ENCODE measurements around the gene LAGE3.
A peak's percentile ranks its signal among the peaks of the same experiment; 100 is the strongest.
"Not testable (repeated sequence)": the region's sequence is repeated elsewhere in the genome, so short reads cannot be mapped to it uniquely, and the experiment has no call there.

LAGE3 gene

DNA sequence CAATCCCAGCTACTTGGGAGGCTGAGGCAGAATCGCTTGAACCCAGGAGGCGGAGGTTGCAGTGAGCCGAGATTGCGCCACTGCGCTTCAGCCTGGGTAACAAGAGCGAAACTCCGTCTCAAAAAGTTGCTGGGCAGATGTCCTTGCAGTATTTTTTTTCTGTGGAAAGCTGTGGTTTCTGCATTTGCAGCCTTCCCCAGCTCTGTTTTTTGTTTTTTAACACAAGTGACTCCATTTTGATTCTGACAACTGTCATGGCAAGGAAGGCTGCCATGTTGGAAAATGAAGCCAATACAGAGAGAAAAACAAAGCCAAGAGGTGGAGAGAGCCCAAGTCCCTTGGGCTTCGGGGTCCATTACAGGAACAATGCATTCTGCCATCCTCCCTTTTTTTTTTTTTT, 23.0 kb upstream of the LAGE3 start:
- DNase-seq (ENCODE audit: low spot score) = no peak

DNA sequence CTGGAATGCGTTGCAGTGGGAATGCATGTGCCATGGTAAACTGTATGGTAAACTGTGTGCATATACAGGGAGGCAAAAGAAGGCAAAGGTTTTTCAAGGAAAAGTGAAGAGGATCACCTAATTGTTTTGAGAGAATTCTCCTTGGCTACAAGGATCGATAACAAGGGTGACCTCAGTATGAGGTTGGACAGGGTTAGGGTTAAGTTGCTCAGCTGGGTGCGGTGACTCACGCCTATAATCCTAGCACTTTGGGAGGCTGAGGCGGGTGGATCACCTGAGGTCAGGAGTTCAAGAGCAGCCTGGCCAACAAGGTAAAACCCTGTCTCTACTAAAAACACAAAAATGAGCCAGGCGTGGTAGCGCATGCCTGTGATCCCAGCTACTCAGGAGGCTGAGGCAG, 22.3 kb upstream of the LAGE3 start:
- DNase-seq (ENCODE audit: low spot score) = not testable (repeated sequence)

DNA sequence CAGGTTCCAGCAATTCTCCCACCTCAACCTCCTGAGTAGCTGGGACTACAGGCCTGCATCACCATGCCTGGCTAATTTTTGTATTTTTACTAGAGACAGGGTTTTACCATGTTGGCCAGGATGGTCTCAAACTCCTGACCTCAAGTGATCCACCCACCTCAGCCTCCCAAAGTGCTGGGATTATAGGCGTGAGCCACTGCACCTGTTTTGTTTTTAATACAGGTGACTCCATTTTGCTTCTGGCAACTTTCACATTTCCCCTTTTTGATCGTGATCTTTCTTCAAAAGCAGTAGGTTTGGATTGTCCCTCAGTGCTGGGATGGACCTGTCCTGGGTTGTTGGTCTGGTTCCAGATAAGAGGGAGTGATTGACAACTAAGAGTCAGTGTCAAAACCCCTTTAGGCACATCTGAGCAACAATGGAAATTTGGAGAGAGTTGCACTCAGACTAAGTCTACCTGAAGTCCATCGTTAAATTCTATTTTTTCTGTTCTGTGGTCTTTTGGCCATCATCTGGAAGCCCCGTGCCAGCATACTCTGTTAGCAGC, 17.6 kb upstream of the LAGE3 start:
- not testable (repeated sequence) for DNase-seq (ENCODE audit: low spot score)

DNA sequence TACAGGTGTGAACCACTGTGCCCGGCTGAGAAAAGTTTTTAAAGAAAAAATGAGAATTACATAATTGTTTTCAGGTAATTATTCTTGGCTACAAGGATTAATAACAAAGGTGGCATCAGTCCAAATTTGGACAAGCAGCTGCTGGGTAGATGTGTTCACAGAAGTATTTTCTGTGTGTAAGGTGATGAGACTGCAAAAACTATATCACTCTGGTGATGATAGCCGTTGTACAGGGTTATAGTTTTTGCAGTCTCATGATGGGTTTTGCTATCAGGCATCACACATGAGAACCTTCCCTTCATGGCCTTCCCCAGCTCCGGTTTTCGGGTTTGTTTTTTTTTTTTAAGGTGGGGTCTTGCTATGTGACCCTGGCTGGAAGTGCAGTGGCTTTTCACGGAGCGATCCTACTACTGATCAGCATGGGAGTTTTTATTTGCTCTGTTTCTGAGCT, 16.4 kb upstream of the LAGE3 start:
- no peak for DNase-seq (ENCODE audit: low spot score)

DNA sequence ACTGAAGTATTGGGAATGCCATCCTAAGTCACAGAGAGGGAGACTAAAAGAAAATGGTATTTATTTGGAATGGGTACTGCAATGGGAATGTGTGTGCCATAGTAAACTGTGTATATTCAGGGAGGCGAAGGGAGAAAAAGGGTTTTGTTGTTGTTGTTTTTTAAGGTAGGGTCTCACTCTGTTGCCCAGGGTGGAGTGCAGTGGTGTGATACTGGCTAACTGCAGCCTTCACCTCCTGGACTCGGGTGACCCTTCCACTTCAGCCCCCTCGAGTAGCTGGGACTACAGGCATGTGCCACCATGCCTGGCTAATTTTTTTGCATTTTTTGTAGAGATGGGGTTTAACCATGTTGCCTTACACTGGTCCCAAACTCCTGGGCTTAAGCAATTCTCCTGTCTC, 15.6 kb upstream of the LAGE3 start:
- no peak for DNase-seq (ENCODE audit: low spot score)

DNA sequence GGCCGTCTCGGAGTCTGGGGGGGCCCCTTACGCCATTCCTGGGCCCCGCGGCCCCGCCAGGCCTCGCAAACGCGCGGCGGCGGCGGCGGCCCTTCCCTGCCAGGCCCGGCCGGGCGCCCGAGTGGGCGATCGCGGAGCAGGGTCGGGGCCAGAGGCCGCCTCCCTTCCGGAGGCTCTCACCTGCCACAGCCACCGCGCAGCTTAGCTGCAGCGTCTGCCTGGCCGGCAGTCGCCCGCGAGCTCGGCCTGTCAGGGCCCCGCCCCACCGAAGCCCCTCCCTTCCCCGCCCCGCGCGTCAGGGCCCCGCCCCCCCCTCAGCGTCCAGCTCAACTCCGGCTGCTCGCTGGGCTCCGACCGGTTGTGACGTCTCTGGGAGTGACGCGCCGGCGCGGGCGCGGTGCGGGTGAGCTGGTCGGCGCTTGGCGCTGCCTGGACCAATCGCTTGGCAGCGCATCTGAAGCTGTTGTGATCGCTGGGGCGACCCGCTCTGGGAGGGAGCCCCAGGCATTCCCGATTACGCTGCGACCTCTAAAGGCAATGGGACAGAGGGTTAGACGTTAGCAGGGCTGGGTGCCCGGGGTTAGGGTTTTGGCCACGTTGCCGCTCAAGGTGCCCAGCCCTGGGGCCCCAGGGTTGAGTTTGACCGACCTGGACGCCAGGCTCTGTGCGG, 11.5 kb upstream of the LAGE3 start, which contains the start of gene SLC10A3:
SLC10A3 (minus strand) TSS at position 216 of the 670 bp plus-strand sequence. CDS start 1,689 bp downstream, outside the sequence.
- peak; percentile 95 for DNase-seq (ENCODE audit: low spot score)

DNA sequence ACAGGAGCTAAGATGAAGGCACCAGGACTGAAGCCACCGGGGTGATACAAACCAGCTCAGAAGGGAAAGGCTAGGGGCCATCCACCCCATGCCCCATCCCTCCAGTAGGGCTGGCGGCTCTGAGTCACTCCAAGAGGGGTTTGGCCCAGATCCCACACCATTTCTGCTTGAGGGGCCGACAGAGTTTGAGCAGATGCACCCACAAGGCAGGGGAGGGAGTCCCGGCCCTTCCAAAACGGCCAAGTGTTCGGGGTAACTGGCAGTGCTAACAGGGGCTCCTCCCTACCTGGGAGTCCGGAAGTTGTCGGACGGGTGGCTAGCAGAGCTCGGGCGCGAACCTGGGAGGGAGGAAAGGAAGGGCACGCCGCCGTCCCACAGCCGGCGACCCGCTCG, 10.9 kb upstream of the LAGE3 start:
- peak; percentile 54 for DNase-seq (ENCODE audit: low spot score)

DNA sequence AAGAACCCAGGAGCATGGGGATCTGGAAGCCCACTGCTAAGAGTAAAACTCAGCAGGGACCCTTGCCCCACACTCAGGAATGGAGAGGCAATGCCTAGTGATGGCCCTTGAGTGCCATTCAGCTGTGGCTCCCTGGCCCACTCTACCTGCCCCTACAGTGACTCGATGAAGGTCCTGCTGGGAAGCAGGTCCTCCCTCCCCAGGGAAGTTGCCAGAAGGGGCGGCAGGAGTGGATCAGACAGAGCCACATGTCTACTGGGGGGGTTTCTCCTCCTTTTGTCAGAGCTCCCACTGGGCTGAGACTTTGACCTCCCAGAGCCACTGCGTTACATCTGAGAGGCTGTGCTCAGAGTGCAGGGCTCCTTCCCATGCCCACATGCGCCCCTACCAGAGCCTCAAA, 10.1 kb upstream of the LAGE3 start:
- no peak for DNase-seq (ENCODE audit: low spot score)

DNA sequence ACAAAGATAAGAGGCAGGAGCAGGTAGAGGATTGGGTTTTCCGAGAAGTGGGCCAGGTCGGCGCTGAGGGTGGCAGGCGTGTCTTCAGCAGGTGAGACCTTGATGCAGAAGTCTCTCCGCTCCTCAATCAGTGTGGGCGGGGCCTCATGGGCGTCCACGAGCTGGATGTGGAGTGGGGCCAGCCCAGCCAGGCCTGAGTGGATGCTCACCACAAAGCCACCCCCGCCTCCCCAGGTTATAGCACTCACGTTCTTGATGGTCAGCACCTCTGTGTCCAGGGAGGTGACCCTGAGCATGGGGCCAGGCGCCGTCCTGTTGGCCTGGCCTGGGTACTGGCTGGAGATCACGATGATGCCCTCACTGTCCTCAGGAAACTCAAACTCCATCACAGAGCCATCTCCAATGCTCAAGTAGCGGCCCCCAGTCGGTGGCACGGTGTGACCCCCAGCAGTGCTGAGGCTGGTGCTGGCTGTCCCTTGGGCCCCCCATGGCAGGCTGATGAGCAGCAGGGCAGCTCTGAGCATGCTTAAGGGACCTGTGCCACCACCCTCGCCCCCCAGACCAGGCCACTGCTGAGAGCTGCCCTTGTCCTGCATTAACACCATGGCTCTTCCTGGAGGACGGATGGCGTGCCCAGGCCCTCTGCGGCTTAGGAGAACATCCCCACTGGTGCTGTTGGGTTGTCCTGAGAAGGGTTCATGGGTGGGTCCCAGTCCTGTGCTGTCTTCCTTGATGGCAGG, 9.4 kb upstream of the LAGE3 start:
- DNase-seq (ENCODE audit: low spot score) = no peak

DNA sequence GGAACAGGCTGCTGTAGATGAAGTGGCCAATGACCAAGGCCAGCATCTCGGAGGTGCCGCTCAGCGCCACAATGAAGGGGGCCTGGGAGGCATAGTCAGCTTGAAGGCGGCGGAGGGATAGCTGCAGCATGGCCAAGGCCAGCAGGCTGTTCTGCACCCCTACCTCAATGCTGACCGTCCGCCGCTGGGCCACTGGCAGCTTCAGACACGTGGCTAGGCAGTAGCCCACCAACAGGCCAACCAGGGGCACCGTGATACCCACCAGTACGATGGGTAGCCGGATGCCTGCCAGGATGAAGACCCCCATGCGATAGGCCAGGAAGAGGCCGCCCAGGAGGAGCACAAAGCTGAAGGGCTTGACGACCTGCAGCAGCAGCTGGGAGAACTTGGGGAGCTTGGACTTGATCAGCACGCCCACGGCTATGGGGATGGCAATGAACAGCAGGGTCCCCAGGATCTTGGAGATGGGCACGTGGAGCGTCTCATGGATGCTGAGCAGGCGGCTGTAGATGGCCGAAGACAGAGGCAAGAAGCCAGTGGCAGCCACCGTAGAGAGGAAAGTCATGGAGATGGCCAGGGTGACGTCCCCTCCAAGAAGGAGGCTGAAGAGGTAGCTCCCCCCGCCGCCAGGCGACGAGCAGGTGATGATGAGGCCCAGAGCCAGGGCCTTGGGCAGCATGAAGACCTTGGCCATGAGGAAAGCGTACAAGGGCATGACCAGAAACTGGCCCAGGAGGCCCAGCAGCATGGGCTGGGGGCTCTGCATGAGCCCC, 8.6 kb upstream of the LAGE3 start:
- DNase-seq (ENCODE audit: low spot score) = no peak

DNA sequence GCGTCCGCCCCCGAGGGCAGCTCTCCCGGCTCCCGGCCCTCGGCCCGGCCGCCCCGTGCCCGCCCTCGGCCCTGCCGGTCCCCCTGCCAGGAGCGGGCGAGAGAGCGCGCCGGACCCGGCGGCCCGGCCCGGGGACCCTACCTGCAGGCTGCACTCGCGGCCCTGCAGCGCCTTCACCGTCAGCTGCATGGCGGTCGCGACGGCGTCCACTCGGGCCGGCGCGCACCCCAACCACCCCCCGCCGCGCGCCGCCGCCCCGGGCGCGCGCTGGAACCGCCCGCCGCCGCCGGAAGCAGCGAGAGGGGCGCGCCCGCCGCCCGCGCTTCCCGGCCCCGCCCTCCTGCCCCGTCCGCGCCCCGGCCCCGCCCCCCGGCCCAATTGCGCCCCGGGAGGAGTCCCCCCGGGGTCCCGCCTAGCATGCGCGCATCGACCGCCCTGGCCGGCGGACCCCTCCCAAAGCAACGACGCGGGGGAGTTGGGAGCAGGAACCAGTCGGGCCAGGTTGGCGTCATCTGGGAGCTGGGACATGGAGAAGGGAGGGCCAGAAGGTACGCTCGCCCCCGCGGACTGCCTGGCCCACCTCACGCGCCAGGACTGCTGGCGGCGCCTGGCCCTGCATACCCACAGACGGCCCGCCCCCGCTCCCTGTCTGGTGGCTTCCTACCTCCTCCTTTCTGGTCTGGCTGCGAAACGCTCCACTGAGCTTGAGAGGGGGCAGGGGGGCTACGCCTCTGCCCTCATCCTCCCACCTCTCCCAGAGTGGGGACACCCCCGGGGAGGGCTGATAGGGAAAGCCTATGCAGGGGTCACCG, 7.5 kb upstream of the LAGE3 start, which contains the start of gene UBL4A:
UBL4A (minus strand) TSS at position 220 of the 812 bp plus-strand sequence; CDS start at position 189, 31 bp downstream.
- peak; percentile 69 for DNase-seq (ENCODE audit: low spot score)

DNA sequence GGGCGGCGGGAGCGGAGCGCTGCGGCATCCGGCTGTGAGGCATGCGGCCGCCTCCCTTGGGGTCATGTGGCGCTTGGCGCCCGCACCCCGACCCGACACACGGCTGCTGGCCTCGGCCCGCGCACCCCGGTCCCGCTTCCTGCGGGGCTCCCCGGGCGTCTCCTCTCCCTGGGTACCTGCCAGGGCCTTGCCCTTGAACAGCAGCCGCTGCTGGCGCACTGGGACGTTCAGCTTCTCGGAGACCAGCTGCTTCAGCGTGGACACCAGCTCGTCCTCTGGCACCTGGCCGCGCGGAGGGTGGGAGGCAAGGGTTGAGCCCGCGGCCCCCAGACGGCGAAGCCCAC, 6.9 kb upstream of the LAGE3 start:
- DNase-seq (ENCODE audit: low spot score) = no peak

DNA sequence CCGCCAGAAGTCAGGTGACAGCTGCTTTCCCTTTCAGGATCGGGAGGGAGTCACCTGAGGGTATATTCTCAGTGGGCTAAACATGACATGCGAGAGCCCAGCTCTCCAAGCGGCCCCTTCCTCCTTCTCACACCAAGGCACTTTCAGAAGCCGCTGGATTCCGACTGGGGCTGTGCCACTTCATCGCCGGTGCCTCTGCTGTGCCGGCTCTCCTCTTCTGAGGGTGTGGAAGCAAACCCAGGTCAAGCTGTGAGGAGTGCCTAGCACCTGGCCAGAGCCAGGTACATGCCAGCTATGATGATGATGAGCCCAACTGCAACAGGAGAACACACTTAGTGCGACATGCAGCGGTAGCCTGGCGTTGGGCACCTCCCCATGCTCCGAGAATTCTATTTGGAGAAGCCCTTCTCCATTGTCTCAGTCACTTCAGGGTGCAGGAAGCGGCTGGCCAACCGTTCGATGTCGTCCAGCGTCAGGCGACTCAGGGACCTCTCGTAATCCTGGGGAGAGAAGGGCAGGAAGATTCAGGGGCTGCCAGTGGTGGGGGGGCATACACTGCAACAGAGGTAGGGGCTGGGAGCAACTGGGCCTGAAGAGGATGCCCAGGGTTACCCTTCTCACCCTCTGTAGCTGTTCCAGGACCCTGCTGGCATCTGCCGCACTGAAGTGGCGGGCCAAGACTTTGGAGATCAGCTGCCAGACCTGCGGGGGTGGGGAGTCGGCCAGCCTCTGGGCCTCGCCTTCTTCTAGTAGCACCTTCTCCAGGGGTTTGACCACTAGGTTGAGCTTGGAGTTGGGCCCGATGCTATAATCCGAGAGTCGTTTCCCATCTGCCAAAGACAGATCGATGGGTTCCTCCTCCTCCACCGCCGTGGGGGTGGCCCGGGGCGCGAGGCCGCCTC, 6.3 kb upstream of the LAGE3 start:
- DNase-seq (ENCODE audit: low spot score) = no peak

DNA sequence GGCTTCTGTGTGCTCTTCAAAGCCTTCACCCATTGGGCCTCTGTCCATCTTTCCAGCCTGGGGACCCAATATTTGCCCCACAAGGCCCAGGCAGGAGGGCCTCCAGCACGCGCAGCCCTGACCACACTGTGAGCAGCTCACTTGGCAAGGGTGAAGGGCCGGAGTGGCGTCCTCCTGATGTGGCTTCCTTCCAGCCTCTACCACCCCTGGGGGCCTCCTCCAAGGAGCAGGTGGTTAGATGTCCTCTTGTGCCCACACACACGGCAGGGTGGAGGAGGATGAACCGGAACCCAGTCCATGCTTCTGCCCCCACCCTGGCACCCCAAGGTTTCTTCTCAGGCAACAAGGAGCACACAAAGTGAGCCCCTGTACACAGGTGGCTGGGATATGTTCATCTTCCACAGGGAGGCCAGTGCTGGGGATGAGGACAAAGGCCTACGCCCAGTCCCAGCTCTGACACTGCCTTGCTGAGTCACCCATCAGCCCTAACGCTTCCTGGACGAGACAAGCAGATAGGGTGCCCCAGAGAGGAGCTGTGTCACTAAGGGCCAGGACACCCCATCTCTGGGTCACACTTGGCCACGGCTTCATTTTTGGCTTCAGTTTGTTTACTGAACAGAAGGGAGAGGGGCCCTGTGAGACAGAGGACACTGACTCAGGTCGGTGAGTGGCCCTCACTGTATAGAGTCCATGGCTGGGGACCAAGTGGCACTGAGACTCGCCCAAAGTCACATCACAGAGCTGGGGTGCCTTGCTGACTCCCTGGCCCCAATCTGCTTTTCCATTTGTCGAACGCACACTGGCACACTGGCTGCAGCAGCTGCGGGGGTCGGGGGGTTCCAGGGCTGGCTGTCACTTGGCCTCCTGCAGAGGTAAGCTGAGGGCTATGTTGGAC, 5.4 kb upstream of the LAGE3 start:
- no peak for DNase-seq (ENCODE audit: low spot score)

DNA sequence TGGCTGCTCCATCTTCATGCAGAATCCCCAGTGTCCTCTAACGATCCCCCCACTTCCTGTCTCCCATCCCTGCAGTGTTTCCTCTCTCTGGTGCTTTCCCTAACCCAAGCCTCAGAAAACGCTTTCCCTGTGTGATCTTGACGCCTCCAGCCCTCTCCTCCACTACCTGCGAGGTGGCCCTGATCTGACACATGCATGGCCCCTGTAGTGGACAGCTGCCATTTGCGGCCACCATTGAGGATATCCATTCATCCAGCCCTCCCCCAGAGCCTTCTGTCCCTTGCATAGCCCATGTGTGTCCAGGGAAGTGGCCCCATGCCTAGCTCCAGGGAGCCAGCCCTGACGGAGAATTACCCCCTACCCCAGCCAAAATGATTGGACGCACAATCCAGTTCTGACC, 4.2 kb upstream of the LAGE3 start:
- DNase-seq (ENCODE audit: low spot score) = no peak

DNA sequence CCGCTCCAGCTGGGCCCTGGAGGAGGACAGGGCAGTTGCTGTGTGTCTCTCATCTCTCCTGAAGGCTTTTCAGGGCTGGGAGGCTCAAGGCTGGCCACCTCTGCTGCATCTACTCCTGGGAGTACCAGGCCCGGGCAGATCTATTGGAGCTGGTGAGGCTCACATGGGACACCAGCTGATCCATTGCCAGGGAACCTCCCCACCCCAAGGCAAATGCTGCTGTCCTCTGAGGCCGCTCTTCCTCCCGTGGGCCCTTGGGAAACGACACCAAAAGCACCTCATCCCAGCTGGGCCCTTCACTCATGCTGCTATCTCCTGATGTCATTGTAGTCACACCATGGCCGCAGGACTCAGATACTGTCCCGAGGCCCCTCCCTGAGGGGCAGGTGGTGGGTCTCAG, 3.7 kb upstream of the LAGE3 start:
- no peak for DNase-seq (ENCODE audit: low spot score)

DNA sequence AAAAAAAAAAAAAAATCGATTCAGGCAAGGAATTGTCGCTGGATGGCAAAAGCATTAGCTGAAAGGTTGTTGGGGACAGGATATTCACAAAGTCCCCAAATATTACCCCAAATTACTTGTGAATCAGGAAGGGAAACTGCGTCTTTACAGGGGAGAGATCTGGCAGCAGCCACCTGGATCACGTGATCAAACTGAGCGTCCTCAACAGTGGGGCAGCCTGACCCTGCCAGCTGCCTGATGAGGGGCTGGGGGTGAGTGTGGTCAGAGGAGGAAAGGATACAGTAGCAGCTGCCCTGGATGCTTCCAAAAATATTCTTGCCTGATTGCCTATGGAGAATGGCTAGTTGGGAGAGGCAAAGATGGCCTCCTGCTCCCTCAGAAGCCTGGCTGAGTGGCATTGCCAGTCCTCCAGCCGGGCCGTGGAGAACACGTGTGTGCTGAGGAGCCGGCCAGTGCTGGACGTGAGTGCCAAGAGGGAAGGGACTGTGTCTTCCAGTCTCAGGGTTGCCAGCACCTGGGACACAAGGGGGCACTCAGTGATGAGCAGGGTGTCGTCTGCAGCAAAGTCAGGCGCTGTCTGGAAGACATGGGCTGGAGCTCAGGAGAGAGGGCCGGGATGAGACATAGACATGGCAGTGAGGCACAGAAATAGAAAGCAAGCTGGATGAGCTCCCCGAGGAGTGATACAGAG, 3.0 kb upstream of the LAGE3 start:
- DNase-seq (ENCODE audit: low spot score) = no peak

DNA sequence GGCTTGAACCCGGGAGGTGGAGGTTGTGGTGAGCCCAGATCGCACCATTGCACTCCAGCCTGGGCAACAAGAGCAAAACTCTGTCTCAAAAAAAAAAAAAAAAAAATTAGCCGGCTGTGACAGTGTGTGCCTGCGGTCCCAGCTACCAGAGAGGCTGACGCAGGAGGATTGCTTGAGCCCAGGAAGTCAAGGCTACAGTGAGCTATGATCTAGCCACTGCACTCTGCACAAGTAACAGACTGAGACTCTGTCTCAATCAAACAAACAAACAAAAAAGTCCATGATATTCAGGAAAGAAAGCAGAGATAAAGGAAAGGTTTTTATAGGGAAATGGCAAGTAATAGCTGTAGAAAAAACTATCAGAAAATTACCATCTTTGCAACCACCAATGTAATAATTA, 2.1 kb upstream of the LAGE3 start:
- DNase-seq (ENCODE audit: low spot score) = no peak

DNA sequence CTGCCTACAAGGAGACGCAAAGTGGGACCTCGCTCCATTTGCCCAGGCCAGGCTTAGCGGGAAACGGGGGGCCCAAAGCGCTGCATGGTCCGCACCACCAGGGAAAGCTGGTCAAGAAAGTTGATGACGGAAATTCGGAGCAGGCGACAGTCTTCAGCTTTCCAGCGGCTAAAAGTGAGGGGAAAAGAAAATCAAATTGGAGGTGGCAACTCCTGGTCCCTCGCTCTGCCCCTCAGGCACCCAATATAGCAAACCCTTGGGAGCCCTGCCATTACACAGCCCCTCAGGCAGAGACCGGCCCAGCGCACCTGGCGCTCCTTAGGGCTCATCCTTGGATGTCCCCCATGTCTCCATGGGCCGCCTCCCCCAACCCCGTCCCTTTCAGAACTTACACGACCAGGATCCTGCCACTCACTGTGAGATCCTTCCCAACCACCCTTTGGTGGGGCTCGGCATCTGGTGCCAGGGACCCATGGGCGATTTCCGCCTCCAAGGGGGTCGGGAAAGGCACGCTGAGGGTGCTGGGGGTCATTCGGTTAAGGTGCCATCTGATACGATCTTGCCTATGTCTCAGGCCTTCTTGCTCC, 1.1 kb downstream of the LAGE3 start:
- no peak for DNase-seq (ENCODE audit: low spot score)

Data from AG08396 (cell line).